SH-SY5Y (cell line): Measurements from ENCODE around the gene NPTXR.

Experiments
- GATA2 ChIP-seq: IDR thresholded peaks from 2 replicates; pipeline ENCODE4 v1.6.1; 2011; ENCODE audit warnings: mild to moderate bottlenecking, low read depth, low read length
- GATA3 ChIP-seq: IDR thresholded peaks from 2 replicates; pipeline ENCODE4 v1.6.1; 2011; ENCODE audit warnings: low read depth, mild to moderate bottlenecking, low read length, moderate library complexity

DNA sequence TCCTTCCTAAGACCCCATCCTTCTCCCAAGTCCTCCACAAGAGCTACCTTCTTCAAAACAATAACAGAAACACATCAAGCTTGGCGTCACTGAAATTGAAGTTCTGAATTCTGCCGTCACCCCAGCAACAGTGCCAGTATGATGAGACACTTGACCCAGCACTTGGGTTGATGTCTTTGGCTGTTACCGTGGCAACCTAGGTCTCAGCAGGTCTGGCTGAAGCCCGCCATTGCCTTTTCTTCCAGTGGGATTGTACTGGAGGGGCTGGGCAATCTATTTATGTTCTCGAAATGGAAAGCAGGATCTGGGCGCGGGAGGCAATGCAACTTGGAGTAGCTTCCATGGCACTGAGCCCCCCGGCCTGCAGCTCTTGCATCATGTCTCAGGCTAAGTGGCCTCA is 23.8 kb downstream of the NPTXR start:
- TF ChIP-seq GATA3 (no peak), GATA2 (no peak)
